CD4-positive, alpha-beta T cell treated with Interleukin-2 at 100 ng/mL for 4 hours (primary cell): ENCODE results near the gene DYNLT4.
"Not testable (repeated sequence)": the region's sequence is repeated elsewhere in the genome, so short reads cannot be mapped to it uniquely, and the experiment has no call there.

Experiments used
- DNase-seq: peaks from one replicate; pipeline ENCODE4 v3.0.0-alpha.2; 2020; ENCODE audit warnings: low spot score

The DYNLT4 gene

DNA sequence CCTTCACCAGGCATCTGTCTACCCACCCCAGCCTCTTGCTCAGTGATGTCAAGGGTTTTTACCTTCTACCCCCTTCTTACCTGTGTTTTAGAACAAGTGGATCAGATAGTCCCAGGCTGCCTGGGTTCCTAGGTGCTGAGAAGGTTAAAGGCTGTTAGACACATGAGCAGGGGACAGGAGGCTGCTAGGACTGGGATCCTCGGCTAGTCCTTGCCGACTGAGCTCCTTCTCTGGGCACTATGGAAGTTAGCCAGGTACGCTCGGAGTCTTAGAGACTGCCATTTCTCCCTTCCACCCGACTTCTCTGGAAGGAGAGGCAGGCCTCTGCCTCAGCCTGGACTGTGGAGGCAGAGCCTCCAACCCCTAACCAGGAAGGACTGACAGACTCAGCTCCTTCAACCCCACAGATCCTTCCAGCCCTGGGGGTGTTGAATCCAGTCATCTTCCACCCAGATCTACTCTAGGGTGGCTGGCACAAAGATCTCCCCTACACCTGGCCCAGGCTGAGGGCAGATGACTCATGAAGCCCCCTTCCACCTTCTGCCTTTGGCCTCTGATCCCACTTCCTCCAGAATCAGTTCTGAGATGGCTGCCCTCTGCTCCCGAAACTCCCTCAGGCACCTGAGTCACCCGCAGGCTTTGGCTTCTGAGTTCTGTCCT is at the start of gene DYNLT4:
Gene DYNLT4 (minus strand): TSS at position 648 of the 660 bp plus-strand sequence. CDS start 683 bp downstream, outside the sequence.
- no peak for DNase-seq

GRCh38 chr1:44855742-44856141 is 48.6 kb upstream of the DYNLT4 start:
- DNase-seq: no peak

- no peak for DNase-seq
Measured at GRCh38 chr1:44854970-44855369, 47.8 kb upstream of the DYNLT4 start.

GRCh38 chr1:44853201-44853600 is 46.0 kb upstream of the DYNLT4 start:
- no peak for DNase-seq

DNA sequence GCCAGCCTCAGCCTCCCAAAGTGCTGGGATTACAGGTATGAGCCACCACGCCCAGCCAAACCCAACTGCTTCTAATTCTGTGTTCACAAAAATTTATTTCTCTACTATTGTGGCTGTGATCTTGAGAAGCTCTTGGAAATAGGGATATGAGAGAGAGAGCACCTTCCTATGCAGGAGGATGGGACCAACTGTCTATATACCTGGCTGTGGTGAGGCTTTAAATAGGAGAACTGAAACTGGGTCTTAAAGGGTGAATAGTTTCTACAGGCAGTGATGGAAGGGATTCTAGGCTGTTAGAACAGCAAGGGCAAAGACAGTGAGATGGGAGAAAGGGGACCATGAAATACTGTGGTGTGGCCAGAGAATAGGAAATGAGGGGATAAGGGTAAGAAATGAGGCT is 44.2 kb upstream of the DYNLT4 start:
- no peak for DNase-seq

GRCh38 chr1:44849575-44850132 is 42.5 kb upstream of the DYNLT4 start:
- no peak for DNase-seq

DNA sequence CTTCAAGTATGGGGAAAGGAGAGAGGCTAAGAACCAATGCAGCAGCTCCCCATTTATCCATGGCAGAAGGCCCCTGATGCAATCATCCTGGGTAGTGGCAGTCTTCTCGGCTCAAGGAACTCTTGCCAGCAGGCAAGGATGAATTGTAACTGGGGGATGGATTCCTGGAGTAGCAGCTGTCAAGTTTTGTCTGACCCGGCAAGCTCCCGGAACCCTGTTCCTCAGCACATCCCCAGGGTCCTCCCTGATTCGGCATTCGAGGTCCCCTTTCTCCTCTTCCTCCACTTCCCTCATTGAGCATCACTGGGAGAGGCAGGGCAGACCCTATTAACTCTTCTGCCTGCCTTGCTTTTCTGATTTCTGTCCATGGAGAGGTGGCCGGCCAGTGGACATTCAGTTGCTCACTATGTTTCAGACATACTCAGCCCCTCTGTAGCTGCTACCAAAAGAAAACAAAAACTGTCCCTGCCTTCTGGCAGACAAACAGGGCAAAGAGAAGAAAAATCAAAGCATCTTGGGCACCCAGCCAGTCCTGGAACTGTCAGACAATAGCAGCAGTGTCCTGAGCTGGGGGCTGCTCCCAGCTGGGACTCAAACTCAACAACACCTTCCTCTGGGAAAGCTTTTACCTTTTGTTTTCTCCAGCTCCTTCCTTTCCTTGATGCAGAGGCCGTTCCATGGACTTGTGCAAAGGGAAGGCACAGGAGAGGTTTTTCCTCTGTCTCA is 41.5 kb upstream of the DYNLT4 start:
- no peak for DNase-seq

GRCh38 chr1:44847845-44848244 is 40.7 kb upstream of the DYNLT4 start:
- DNase-seq: no peak

DNA sequence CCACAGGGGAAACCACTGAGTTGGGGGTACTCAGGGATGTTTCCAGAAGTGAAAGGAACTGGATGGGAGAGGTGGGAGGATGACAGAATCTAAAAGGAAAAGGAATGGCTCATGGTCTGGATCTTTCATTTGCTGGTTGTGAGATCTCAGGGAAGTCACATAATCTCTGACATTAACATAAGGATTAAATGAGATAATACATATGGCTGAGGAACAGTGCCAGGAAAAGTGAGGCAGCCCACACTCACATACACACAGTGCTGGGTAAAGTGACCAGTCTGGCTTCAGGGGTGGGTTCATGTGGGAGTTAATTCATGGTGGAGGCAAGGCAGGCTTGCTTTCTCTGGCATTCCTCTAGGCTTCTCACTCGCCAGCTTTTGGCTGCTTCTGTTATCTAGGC is 39.8 kb upstream of the DYNLT4 start:
- no peak for DNase-seq

GRCh38 chr1:44842862-44843655 is 35.9 kb upstream of the DYNLT4 start, which contains the start of gene PTCH2:
Gene PTCH2, minus strand, starts transcription at chr1:44843253. Its CDS starts 321 bp downstream, at chr1:44842932.
- DNase-seq: no peak

GRCh38 chr1:44842486-44842861 is 35.3 kb upstream of the DYNLT4 start:
- DNase-seq: no peak

GRCh38 chr1:44839576-44839975 is 32.4 kb upstream of the DYNLT4 start:
- DNase-seq: no peak

DNA sequence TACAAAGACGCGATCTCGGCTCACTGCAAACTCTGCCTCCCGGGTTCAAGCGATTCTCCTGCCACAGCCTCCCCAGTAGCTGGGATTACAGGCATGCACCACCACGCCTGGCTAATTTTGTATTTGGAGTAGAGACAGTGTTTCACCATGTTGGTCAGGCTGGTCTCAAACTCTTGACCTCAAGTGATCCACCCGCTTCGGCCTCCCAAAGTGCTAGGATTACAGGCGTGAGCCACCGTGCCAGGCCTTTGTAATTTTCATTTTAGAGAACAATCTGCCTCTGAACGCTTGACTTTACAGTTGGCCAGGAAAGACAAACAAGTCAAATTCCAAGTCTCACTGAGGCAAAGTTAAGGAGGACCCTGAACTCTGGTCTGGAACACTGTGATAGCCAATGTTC is 31.1 kb upstream of the DYNLT4 start:
- not testable (repeated sequence) for DNase-seq

DNA sequence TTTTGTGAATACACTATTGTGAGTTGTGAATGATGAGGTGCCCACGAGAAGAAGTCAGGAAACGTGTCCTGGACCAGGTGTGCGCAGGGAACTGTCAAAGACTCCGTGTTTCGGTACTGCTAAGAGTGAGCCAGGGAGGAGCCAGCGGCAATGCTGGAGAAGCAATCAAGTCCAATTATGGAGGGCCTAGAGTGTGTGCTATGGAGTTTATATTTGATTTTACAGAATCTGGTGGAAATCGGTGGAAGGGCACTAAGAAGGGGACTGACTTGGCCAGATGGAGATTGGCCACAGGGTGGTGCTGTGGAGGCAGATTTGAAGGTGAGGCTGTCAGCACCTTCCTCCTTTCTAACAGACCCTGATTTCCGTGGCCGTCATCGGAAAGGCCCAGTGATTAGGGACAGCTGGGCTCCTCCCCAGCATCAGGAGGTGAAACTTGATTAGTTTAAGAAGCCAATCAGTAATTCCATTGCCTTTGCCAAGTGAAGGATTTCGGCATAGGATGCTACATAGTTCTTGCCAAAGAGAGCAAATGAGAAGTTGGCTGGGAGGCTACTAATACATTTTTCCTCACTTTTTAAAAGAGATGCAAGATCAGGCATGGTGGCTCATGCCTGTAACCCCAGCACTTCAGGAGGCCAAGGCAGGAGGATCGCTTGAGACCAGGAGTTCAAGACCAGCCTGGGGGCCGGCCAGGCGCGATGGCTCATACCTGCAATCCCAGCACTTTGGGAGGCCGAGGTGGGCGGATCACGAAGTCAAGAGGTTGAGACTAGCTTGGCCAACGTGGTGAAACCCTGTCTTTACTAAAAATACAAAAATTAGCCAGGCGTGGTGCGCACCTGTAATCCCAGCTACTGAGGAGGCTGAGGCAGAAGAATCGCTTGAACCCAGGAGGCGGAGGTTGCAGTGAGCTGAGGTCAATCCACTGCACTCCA is 28.9 kb upstream of the DYNLT4 start:
- DNase-seq: peak; percentile 88

DNA sequence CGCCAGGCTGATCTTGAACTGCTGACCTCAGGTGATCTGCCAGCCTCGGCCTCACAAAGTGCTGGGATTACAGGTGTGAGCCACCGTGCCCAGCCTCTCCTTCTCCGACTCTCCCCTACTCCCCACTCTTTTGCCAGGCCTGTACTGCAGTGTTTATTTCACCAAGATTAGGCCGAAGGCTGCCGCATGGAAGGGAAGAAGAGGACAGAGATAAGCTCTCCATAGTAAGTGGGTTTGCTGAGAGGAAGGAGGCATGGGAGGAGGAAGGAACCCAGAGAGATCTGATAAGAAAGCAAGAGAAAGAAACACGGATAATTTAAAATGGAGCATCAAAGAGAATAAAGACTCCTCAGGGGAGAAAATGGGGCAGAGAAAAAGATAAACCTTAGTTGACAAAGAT is 27.2 kb upstream of the DYNLT4 start:
- DNase-seq: no peak

- DNase-seq: no peak
Measured at GRCh38 chr1:44832056-44832705, 25.0 kb upstream of the DYNLT4 start.

- DNase-seq: no peak
Measured at GRCh38 chr1:44831516-44831915, 24.4 kb upstream of the DYNLT4 start.

- DNase-seq: no peak
Measured at GRCh38 chr1:44830900-44831304, 23.8 kb upstream of the DYNLT4 start.

DNA sequence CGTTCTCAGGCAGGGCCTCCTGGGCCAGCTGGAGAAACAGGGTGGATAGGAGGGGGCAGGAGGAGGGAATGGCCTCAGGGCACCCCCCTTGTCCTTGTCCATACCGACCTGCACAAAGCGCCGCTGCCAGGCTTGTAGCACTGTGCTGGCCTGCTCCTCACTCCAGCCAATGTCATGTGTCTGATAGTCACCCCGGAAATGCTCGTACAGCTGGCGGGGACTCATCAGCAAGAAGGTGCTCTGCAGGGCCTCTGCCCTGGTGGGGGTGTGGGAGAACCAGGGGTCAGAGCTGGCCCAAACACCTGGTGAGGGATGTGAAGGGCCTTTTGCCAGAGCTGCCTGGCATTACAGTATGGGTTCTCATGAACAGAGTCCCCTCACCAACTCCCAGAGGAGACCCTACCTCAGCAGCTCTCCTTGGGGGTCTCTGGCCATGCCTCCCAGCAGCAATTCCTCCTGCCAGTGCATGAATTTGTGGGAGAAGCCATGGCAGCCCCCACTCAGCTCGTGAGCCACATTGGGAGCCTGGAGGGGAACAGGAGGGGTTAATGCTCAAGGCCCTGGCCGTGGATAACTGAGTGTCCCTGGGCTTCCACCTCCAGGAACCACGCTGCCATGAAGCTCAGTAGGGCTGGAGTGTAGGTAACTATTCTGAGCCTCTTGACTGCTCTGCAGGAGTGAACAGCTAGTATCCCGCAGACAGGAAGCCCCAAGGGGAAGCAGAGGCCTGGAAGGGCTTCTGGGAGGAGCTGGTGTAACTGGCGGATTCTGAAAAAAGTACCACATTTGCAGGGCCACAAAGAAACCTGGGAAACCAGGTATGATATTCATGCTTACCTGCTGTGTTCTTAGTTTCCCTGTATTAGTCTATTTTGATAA is 22.6 kb upstream of the DYNLT4 start:
- DNase-seq: no peak
